Measurements from ENCODE around the gene ADORA2A.

DNA sequence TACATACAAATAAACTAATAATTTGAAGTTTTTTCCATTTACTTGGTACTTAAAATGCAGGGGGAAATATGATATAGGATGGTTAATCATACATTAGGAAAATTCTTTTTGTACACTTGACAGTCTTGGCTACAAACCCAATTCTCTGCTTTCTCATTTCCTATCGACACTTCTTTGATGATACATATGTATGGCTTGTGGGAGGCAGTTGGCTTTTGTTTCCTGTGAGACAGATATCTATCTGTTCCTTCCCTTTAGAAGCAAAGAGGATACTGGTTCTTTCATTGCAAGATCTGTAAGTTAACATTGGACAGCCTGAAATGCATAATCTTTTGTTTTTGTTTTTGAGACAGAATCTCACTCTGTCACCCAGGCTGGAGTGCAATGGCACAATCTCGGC is 47.9 kb upstream of the ADORA2A start:
- TF ChIP-seq ATF1 (CRISPR knock-in tag; IDR thresholded peaks at IDR 0.05): no peak
- TF ChIP-seq, protein P1, sequence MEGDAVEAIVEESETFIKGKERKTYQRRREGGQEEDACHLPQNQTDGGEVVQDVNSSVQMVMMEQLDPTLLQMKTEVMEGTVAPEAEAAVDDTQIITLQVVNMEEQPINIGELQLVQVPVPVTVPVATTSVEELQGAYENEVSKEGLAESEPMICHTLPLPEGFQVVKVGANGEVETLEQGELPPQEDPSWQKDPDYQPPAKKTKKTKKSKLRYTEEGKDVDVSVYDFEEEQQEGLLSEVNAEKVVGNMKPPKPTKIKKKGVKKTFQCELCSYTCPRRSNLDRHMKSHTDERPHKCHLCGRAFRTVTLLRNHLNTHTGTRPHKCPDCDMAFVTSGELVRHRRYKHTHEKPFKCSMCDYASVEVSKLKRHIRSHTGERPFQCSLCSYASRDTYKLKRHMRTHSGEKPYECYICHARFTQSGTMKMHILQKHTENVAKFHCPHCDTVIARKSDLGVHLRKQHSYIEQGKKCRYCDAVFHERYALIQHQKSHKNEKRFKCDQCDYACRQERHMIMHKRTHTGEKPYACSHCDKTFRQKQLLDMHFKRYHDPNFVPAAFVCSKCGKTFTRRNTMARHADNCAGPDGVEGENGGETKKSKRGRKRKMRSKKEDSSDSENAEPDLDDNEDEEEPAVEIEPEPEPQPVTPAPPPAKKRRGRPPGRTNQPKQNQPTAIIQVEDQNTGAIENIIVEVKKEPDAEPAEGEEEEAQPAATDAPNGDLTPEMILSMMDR (IDR thresholded peaks at IDR 0.05): no peak

All from WTC11 (cell line).